ENCODE measurements around the gene RAI14.

GRCh38 chr5:34672196-34672595 is 16.1 kb downstream of the RAI14 start:
- no peak for TF ChIP-seq CTCF (conservative IDR thresholded peaks at IDR 0.05)
- TF ChIP-seq EZH2 (IDR thresholded peaks at IDR 0.05; ENCODE audit: low read depth), result no peak
